ENCODE results near the gene ANKRD60. TPM values are rescaled to one million over a fixed set of nuclear protein-coding genes. Genes with fewer than 3 reads are reported as not detected.

ANKRD60 gene
- total and polyA plus RNA-seq, 7 experiments from 2014 or later = not detected

GRCh38 chr20:58168843-58169242 is 59.6 kb downstream of the ANKRD60 start:
- POLR2A ChIA-PET = no interaction called here
- H3K27me3 Mint-ChIP-seq = peaks cover 0 to 2% (median 0%) of the 10 kb centered on the region in 5 donors
- H3K4me1 Mint-ChIP-seq = peaks cover 0 to 14% (median 10%) of the 10 kb centered on the region in 7 donors
- H3K36me3 ChIP-seq (ENCODE audit: control insufficient read depth in 2 of 3, insufficient read depth in 3 of 3, low read length in 3 of 3) = no peaks in the 10 kb centered on the region
- H3K4me3 Mint-ChIP-seq = no peak overlapping the region
- no peak for ATAC-seq
- H3K36me3 Mint-ChIP-seq = no peaks in the 10 kb centered on the region
- no peak overlapping the region for H3K27ac Mint-ChIP-seq
- CTCF ChIA-PET = no interaction called here
- no peaks in the 10 kb centered on the region for H3K9me3 ChIP-seq (ENCODE audit: control insufficient read depth in 2 of 3, low read length in 3 of 3)
- H3K9me3 Mint-ChIP-seq = no peaks in the 10 kb centered on the region
- no peak overlapping the region for H3K27ac ChIP-seq (ENCODE audit: low read depth, low read length)
- intact Hi-C loops (cut with micrococcal nuclease) = no loop called here
- no peak overlapping the region for H3K4me3 ChIP-seq (ENCODE audit: low read length)
- H3K4me1 ChIP-seq (ENCODE audit: control insufficient read depth in 2 of 2, insufficient read depth in 2 of 2, low read length in 2 of 2) = no peaks in the 10 kb centered on the region
- no peaks in the 10 kb centered on the region for H3K27me3 ChIP-seq (ENCODE audit: control insufficient read depth in 2 of 2, insufficient read depth in 2 of 2, low read length in 2 of 2)
- DNase-seq = no peak

- peaks cover 0 to 9% (median 5%) of the 10 kb centered on the region in 7 donors for H3K4me1 Mint-ChIP-seq
Measured at GRCh38 chr20:58167759-58168158, 60.7 kb downstream of the ANKRD60 start.

More at GRCh38 chr20:58167759-58168158, 60.7 kb downstream of the ANKRD60 start:
- Mint-ChIP-seq H3K27me3 (peaks cover 0 to 2% (median 0%) of the 10 kb centered on the region in 5 donors), H3K36me3 (no peaks in the 10 kb centered on the region), H3K4me3 (no peak overlapping the region), H3K9me3 (no peaks in the 10 kb centered on the region), H3K27ac (no peak overlapping the region)
- Histone ChIP-seq H3K4me1 (ENCODE audit: control insufficient read depth in 2 of 2, insufficient read depth in 2 of 2, low read length in 2 of 2) (no peaks in the 10 kb centered on the region), H3K27ac (ENCODE audit: low read depth, low read length) (no peak overlapping the region), H3K9me3 (ENCODE audit: control insufficient read depth in 2 of 3, low read length in 3 of 3) (no peaks in the 10 kb centered on the region), H3K4me3 (ENCODE audit: low read length) (no peak overlapping the region), H3K27me3 (ENCODE audit: control insufficient read depth in 2 of 2, insufficient read depth in 2 of 2, low read length in 2 of 2) (no peaks in the 10 kb centered on the region), H3K36me3 (ENCODE audit: control insufficient read depth in 2 of 3, insufficient read depth in 3 of 3, low read length in 3 of 3) (no peaks in the 10 kb centered on the region)
- CTCF ChIA-PET = no interaction called here
- DNase-seq (no peak), ATAC-seq (no peak)
- intact Hi-C loops (cut with micrococcal nuclease) = no loop called here
- POLR2A ChIA-PET = no interaction called here

Other genes starting within 250 kb of the ANKRD60 start
- gene RAB22A, start 81.1 kb upstream of the ANKRD60 start, total RNA-seq = 10 to 100 TPM; 17.3 to 24.7 (median 17.8) TPM
- 10 to 100 TPM; 10.4 to 12.2 TPM for gene RAB22A, start 81.1 kb upstream of the ANKRD60 start, polyA plus RNA-seq
- 10 to 100 TPM; 23.0 to 37.0 (median 27.6) TPM for gene VAPB, start 160.6 kb upstream of the ANKRD60 start, total RNA-seq
- 10 to 100 TPM; 21.9 to 24.3 TPM for gene VAPB, start 160.6 kb upstream of the ANKRD60 start, polyA plus RNA-seq

Data from naive thymus-derived CD4-positive, alpha-beta T cell (primary cell).